ENCODE data around the gene MCF2L2.

DNA sequence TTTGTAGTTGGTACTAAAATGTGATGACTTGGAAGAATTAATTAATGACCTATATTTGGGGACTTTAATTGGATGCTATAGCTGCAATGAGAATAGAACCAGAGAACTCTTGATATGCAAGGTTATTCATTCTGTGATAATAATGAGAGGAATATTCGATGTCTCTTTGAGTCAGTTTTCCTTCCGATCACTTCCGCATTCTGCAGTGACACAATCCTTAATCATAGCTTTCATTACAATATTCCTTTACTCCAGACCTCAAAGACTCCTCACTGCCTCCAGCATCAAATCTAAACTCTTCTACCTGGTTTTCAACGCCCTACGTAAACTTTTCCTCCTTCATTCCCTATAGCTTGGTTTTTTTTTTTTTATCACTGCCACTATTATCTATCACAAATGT is 153.8 kb downstream of the MCF2L2 start:
- TF ChIP-seq SUZ12 (IDR thresholded peaks at IDR 0.05; ENCODE audit: extremely low read depth, insufficient read depth, insufficient read length): no peak
- TF ChIP-seq YY1 (IDR thresholded peaks at IDR 0.05; ENCODE audit: insufficient read depth, insufficient read length): no peak

All from NT2/D1 (cell line).